Measurements from ENCODE around the gene UCP2. TPM values are rescaled to one million over a fixed set of nuclear protein-coding genes. Genes with fewer than 3 reads are reported as not detected.

Gene UCP2
- total and polyA plus RNA-seq, 4 donors, result 44.7 to 207 (median 139) TPM

DNA sequence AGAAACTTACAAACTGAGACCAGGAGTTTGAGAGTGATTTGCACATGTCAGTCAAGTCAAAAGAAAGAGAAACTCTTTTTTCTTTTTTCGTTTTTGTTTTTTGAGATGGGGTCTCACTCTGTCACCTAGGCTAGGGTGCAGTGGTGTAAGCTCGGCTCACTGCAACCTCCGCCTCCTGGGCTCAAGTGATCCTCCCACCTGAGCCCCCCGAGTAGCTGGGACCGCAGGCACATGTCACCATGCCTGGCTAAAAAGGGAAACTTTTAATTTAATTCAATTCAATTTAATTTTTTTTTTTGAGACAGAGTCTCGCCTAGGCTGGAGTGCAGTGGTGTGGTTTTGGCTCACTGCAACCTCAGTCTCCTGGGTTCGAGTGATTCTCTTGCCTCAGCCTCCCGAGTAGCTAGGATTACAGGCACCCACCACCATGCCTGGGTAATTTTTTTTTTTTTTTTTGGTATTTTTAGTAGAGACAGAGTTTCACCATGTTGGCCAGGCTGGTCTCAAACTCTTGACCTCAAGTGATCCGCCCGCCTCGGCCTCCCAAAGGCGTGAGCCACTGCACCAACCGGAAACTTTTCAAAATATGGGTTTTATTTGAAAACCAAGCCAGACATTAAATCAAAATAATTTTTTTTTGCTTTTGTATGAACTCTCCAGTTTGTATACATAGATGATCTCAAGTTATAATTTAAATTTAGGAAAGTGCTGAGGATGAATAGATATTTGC lies 16.4 kb upstream of the UCP2 start:
- H3K27ac ChIP-seq (ENCODE audit: low read depth in 1 of 2, low read length in 1 of 2), result no peak overlapping the region
- H3K4me3 ChIP-seq, result no peak overlapping the region
- no peaks in the 10 kb centered on the region for H3K4me1 ChIP-seq (ENCODE audit: control insufficient read depth in 5 of 5, insufficient read depth in 5 of 5, low read length in 5 of 5)
- no peak overlapping the region for H3K9ac ChIP-seq (ENCODE audit: insufficient read depth in 1 of 2, low read length in 2 of 2)
- peaks cover 8 to 12% (median 9%) of the 10 kb centered on the region in 4 donors for H3K36me3 ChIP-seq (ENCODE audit: control insufficient read depth in 4 of 4, insufficient read depth in 4 of 4, low read length in 4 of 4)
- TF ChIP-seq, protein P1, sequence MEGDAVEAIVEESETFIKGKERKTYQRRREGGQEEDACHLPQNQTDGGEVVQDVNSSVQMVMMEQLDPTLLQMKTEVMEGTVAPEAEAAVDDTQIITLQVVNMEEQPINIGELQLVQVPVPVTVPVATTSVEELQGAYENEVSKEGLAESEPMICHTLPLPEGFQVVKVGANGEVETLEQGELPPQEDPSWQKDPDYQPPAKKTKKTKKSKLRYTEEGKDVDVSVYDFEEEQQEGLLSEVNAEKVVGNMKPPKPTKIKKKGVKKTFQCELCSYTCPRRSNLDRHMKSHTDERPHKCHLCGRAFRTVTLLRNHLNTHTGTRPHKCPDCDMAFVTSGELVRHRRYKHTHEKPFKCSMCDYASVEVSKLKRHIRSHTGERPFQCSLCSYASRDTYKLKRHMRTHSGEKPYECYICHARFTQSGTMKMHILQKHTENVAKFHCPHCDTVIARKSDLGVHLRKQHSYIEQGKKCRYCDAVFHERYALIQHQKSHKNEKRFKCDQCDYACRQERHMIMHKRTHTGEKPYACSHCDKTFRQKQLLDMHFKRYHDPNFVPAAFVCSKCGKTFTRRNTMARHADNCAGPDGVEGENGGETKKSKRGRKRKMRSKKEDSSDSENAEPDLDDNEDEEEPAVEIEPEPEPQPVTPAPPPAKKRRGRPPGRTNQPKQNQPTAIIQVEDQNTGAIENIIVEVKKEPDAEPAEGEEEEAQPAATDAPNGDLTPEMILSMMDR (IDR thresholded peaks at IDR 0.05; ENCODE audit: control extremely low read depth, extremely low read depth), result no peak
- ATAC-seq (ENCODE audit: insufficient read depth, low FRiP score) (no peak), DNase-seq (no peak)
- no peaks in the 10 kb centered on the region for H3K27me3 ChIP-seq (ENCODE audit: control insufficient read depth in 3 of 3, insufficient read depth in 3 of 3, low read length in 2 of 3)
- no peaks in the 10 kb centered on the region for H3K9me3 ChIP-seq (ENCODE audit: control insufficient read depth in 4 of 4, insufficient read depth in 3 of 4, low read length in 3 of 4)
- 90 to 93% methylated on average over 13 of the region's 13 CpGs for WGBS, 2 donors

DNA sequence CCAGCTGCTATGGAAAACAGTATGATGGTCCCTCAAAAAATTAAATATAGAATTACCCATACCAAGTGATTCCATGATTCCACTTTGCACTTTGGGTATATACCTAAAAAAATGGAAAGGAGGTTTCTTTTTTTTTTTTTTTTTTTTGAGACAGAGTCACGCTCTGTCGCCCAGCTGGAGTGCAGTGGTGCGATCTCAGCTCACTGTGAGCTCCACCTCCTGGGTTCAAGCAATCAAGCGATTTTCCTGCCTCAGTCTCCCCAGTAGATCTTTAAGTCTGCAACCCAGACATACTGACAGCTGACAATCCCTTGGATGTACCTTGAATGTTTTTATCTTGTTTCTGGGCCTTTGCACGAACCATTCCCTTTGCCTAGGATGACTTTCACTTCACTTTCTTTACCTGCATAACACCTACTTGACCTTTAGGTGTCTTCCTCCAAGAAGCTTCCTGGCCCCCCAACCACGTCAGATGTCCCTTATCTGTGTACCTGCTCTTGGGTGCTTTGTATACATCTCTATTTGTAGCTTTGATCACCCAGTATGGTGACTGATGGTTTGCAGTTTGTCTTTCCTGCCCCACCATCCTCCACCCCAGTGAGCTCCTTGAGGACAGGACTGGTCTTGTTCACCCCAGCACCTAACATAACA lies 14.6 kb upstream of the UCP2 start:
- ATAC-seq (ENCODE audit: insufficient read depth, low FRiP score), result no peak
- no peak overlapping the region for H3K27ac ChIP-seq (ENCODE audit: low read depth in 1 of 2, low read length in 1 of 2)
- H3K36me3 ChIP-seq (ENCODE audit: control insufficient read depth in 4 of 4, insufficient read depth in 4 of 4, low read length in 4 of 4), result peaks cover 0 to 4% (median 2%) of the 10 kb centered on the region in 4 donors
- H3K27me3 ChIP-seq (ENCODE audit: control insufficient read depth in 3 of 3, insufficient read depth in 3 of 3, low read length in 2 of 3), result no peaks in the 10 kb centered on the region
- H3K4me1 ChIP-seq (ENCODE audit: control insufficient read depth in 5 of 5, insufficient read depth in 5 of 5, low read length in 5 of 5), result no peaks in the 10 kb centered on the region
- 86 to 93% methylated on average over 6 of the region's 6 CpGs for WGBS, 2 donors
- no peak for DNase-seq
- H3K4me3 ChIP-seq, result no peak overlapping the region
- no peak overlapping the region for H3K9ac ChIP-seq (ENCODE audit: insufficient read depth in 1 of 2, low read length in 2 of 2)
- no peaks in the 10 kb centered on the region for H3K9me3 ChIP-seq (ENCODE audit: control insufficient read depth in 4 of 4, insufficient read depth in 3 of 4, low read length in 3 of 4)
- TF ChIP-seq, protein P1 (IDR thresholded peaks at IDR 0.05; ENCODE audit: control extremely low read depth, extremely low read depth), result no peak

DNA sequence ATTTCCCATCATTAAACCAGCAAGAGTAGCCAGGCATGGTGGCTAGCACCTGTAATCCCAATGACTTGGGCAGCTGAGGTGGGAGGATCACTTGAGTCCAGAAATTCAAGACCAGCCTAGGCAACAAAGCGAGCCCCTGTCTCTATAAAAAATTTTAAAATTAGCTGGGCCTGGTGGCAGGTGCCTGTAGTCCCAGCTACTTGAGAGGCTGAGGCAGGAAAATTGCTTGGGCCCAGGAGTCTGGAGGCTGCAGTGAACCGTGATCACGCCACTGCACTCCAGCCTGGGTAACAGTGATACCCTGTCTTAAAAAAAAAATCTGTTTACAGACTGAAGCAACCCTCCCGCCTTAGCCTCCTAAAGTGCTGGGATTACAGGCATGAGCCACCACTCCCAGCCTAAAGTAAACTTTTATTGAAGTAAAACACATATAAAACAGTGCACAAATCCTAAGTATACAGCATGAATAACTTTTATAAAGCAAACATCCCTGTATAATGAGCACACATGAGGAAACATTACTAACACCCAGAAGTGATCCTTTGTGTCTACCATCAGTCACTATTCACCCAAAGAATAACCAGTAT lies 13.6 kb upstream of the UCP2 start:
- no peak overlapping the region for H3K9ac ChIP-seq (ENCODE audit: insufficient read depth in 1 of 2, low read length in 2 of 2)
- ATAC-seq (ENCODE audit: insufficient read depth, low FRiP score) (no peak), DNase-seq (no peak)
- peaks cover 0 to 3% (median 0%) of the 10 kb centered on the region in 5 donors for H3K4me1 ChIP-seq (ENCODE audit: control insufficient read depth in 5 of 5, insufficient read depth in 5 of 5, low read length in 5 of 5)
- TF ChIP-seq, protein P1 (IDR thresholded peaks at IDR 0.05; ENCODE audit: control extremely low read depth, extremely low read depth), result no peak
- whole genome bisulfite sequencing, 2 donors, result 78 to 87% methylated on average over 4 of the region's 4 CpGs
- peaks cover 0 to 4% (median under 1%) of the 10 kb centered on the region in 4 donors for H3K36me3 ChIP-seq (ENCODE audit: control insufficient read depth in 4 of 4, insufficient read depth in 4 of 4, low read length in 4 of 4)
- H3K4me3 ChIP-seq, result no peak overlapping the region
- H3K27me3 ChIP-seq (ENCODE audit: control insufficient read depth in 3 of 3, insufficient read depth in 3 of 3, low read length in 2 of 3), result no peaks in the 10 kb centered on the region
- no peaks in the 10 kb centered on the region for H3K9me3 ChIP-seq (ENCODE audit: control insufficient read depth in 4 of 4, insufficient read depth in 3 of 4, low read length in 3 of 4)
- no peak overlapping the region for H3K27ac ChIP-seq (ENCODE audit: low read depth in 1 of 2, low read length in 1 of 2)
